Brain microvascular endothelial cell (primary cell): ENCODE measurements around the gene SUCO.

Experiments used
- DNase-seq: peaks from one replicate; pipeline ENCODE4 v3.0.0-alpha.2; 2020
- H3K27ac ChIP-seq: fragments of 250-450 bp; sonication (Bioruptor Pico); 2 replicates; pipeline ENCODE4 v1.5.1; 2020; ENCODE audit warnings: mild to moderate bottlenecking, moderate library complexity
- H3K27me3 ChIP-seq: fragments of 250-450 bp; sonication (Bioruptor Pico); replicated peaks from 2 replicates; pipeline ENCODE4 v1.5.1; 2020; ENCODE audit warnings: mild to moderate bottlenecking
- H3K36me3 ChIP-seq: fragments of 250-450 bp; sonication (Bioruptor Pico); replicated peaks from 2 replicates; pipeline ENCODE4 v1.5.1; 2020; ENCODE audit warnings: mild to moderate bottlenecking
- H3K4me3 ChIP-seq: 2 replicates; pipeline ENCODE4 v1.5.1; 2011; ENCODE audit warnings: low read depth, mild to moderate bottlenecking, control low read depth, low read length, moderate library complexity
- in situ Hi-C: cut with HindIII; loops from 2 replicates; pipeline ENCODE4 v1.10.0; 2017; ENCODE audit warnings: low sequenced_read_pairs, low pct_ligation_motif_present
- TF ChIP-seq, protein P1 (sequence below): IDR thresholded peaks from 2 replicates; pipeline ENCODE4 v1.5.1; 2011; ENCODE audit warnings: low read depth, mild to moderate bottlenecking, moderate library complexity, low read length, control low read depth, inconsistent platforms; ENCODE audit errors: missing control alignments

Gene SUCO

DNA sequence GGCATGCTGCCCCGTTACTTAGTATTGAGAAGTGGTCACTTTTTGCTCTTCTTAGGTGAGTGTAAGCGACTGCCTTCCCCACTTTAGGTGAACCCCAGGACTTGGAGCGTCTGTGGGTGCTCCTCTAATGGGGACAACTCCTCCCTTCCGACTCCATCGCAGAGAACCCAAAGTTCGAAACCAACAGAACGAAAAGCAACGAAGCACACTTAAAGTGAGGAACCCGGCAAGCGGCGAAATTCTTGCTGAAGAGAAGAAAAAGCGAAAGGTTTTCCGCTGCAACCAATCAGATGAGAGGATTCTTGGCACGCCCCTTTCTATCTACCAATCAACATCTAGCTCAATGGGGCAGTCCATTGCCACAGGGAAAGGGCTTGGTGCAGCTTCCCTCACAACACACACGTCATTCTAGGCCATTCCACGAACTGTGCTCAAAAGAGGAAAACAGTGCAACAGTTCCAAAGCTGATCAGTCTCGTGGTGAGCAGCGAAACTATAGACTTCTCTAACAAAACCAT lies 709 bp upstream of the SUCO start:
- Histone ChIP-seq H3K27me3 (no peaks in the 10 kb centered on the region), H3K36me3 (no peaks in the 10 kb centered on the region), H3K27ac (peak overlapping the region; percentile 86), H3K4me3 (peak overlapping the region; percentile 84)
- in situ Hi-C loops, result no loop called here
- TF ChIP-seq, protein P1, sequence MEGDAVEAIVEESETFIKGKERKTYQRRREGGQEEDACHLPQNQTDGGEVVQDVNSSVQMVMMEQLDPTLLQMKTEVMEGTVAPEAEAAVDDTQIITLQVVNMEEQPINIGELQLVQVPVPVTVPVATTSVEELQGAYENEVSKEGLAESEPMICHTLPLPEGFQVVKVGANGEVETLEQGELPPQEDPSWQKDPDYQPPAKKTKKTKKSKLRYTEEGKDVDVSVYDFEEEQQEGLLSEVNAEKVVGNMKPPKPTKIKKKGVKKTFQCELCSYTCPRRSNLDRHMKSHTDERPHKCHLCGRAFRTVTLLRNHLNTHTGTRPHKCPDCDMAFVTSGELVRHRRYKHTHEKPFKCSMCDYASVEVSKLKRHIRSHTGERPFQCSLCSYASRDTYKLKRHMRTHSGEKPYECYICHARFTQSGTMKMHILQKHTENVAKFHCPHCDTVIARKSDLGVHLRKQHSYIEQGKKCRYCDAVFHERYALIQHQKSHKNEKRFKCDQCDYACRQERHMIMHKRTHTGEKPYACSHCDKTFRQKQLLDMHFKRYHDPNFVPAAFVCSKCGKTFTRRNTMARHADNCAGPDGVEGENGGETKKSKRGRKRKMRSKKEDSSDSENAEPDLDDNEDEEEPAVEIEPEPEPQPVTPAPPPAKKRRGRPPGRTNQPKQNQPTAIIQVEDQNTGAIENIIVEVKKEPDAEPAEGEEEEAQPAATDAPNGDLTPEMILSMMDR, result no peak
- peak; percentile 98 for DNase-seq

DNA sequence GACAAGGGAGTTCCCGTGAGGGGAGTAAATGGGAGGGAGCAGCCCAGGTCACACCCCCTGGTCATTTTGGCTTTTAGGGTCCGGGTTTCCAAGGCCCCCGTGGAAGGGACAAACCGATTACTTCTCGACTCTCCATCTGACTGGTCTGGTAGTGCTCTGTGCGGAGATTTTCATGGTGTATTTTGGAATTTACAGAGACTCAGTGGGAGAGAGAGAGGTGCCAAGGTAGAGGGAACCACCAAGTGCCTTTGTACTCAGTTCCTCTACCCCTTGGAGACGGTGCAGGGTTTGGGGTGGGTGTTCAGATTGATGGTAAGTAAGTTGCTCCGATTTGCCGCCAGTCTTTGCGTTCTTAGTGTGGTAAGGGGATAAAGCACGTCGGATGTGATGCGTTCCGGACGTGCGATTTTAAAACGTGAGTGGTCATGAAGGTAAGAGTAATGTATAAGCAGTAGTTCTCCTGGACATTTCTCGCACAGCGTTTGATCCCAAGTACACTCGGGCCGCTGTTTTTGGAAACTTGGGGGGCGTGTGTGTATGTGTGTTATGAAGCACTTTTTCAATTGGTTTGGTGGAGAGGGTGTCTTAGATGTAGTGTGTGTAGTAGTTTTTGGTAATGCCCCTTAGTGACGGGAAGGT lies 682 bp downstream of the SUCO start:
- peak overlapping the region; percentile 84 for H3K4me3 ChIP-seq
- peak overlapping the region; percentile 94 for H3K27ac ChIP-seq
- no peaks in the 10 kb centered on the region for H3K36me3 ChIP-seq
- TF ChIP-seq, protein P1, result no peak
- no peaks in the 10 kb centered on the region for H3K27me3 ChIP-seq
- no peak for DNase-seq
- in situ Hi-C loops, result no loop called here

DNA sequence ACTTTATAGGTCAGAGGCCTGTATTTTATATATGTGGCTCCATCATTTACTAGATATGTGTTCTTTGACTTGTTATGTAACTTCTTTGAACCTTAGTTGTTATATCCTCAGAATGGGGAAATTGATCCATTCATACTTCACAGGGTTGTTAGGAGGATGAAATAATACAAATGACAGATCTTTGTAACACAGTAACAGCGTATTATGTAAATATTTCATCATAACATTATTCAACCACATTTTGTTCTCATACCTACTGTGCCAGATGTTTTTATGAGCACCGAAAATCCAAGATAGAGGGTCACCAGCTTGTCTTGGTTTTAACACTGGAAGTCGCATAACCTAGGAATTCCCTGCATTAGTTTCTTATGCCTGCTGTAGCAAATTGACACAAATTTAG lies 3.3 kb downstream of the SUCO start:
- TF ChIP-seq, protein P1, result no peak
- in situ Hi-C loops, result no loop called here
- DNase-seq, result no peak
- no peak overlapping the region for H3K27ac ChIP-seq
- H3K27me3 ChIP-seq, result no peaks in the 10 kb centered on the region
- no peak overlapping the region for H3K4me3 ChIP-seq
- no peaks in the 10 kb centered on the region for H3K36me3 ChIP-seq

DNA sequence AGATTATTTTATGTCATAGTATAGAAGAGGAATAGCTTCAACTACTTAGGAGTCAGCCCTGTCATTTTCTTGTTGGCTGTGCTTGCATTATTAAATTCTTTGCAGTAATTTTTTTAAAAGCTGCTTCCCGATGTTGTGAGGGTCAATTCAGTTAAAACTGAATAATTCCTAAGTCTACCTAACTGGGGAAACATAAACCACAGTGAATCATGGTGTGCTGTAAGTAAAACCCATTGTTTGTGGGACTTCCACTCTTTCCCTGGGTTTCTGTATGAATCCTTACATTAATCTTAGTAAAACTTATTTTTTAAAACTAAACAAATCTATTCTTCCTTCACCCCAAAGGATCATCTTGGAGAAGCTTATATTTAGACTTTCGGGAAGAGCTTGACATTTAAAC lies 4.4 kb downstream of the SUCO start:
- H3K27me3 ChIP-seq, result no peaks in the 10 kb centered on the region
- TF ChIP-seq, protein P1, result no peak
- in situ Hi-C loops, result no loop called here
- H3K4me3 ChIP-seq, result no peak overlapping the region
- no peaks in the 10 kb centered on the region for H3K36me3 ChIP-seq
- no peak overlapping the region for H3K27ac ChIP-seq
- DNase-seq, result no peak

DNA sequence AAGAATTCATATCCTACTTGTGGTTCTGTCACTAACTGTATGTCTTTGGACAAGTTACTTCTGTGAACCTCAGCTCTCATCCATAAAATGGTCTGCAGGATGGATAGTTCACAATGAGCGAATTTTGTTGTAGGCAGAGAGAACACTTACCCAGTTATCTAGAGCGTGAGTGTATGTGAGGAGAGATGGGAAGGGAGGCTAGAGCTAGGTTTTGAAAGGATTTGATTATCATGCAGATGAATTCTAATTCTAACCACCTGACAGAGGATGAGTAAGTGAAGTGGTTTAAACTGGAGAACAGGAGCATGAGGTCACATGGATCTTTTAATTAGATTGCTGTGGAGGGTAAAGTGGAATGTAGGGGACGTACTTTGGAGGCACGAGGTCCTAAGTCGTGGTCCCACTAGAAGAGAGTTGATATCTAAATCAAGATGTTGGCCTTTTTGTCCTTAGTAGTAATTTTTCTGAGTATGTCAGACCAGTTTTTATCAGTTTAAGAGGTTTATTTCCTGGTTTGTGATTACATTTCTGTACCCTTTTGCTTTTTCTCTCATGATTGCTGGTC lies 5.0 kb downstream of the SUCO start:
- H3K4me3 ChIP-seq, result no peak overlapping the region
- H3K27ac ChIP-seq, result no peak overlapping the region
- H3K36me3 ChIP-seq, result no peaks in the 10 kb centered on the region
- in situ Hi-C loops, result no loop called here
- H3K27me3 ChIP-seq, result no peaks in the 10 kb centered on the region
- TF ChIP-seq, protein P1, result no peak
- DNase-seq, result no peak
